ENCODE data around the gene NDUFB1.

Gene NDUFB1

DNA sequence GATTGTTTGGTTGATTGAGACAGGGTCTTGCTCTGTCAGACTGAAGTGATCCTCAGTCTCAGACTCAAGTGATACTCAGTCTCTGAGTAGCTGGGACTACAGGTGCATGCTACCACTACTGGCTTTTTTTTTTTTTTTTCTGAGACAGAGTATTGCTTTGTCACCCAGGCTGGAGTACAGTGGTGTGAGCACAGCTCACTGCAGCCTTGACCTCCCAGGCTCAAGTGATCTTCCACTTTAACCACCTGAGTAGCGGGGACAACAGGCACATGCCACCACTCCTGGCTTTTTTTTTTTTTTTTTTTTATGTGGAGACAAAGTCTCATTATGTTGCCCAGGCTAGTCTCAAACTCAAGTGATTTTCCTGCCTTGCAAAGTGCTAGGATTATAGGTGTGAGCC is 32.1 kb upstream of the NDUFB1 start:
- TF ChIP-seq, protein P1, sequence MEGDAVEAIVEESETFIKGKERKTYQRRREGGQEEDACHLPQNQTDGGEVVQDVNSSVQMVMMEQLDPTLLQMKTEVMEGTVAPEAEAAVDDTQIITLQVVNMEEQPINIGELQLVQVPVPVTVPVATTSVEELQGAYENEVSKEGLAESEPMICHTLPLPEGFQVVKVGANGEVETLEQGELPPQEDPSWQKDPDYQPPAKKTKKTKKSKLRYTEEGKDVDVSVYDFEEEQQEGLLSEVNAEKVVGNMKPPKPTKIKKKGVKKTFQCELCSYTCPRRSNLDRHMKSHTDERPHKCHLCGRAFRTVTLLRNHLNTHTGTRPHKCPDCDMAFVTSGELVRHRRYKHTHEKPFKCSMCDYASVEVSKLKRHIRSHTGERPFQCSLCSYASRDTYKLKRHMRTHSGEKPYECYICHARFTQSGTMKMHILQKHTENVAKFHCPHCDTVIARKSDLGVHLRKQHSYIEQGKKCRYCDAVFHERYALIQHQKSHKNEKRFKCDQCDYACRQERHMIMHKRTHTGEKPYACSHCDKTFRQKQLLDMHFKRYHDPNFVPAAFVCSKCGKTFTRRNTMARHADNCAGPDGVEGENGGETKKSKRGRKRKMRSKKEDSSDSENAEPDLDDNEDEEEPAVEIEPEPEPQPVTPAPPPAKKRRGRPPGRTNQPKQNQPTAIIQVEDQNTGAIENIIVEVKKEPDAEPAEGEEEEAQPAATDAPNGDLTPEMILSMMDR (IDR thresholded peaks at IDR 0.05) = no peak
- no peak overlapping the region for H3K4me3 ChIP-seq (ENCODE audit: low read depth in 1 of 2, low read length in 1 of 2)
- no peaks in the 10 kb centered on the region for H3K27me3 ChIP-seq
- peaks cover 53% of the 10 kb centered on the region for H3K36me3 ChIP-seq
- H3K27ac ChIP-seq = no peak overlapping the region
- no peaks in the 10 kb centered on the region for H3K9me3 ChIP-seq
- no peaks in the 10 kb centered on the region for H3K4me1 ChIP-seq (ENCODE audit: control insufficient read depth in 1 of 2, insufficient read depth in 1 of 2, low read depth in 1 of 2, low read length in 1 of 2)

- H3K27me3 ChIP-seq = no peaks in the 10 kb centered on the region
- H3K9me3 ChIP-seq = no peaks in the 10 kb centered on the region
- no peaks in the 10 kb centered on the region for H3K4me1 ChIP-seq (ENCODE audit: control insufficient read depth in 1 of 2, insufficient read depth in 1 of 2, low read depth in 1 of 2, low read length in 1 of 2)
- H3K4me3 ChIP-seq (ENCODE audit: low read depth in 1 of 2, low read length in 1 of 2) = no peak overlapping the region
- TF ChIP-seq, protein P1 (IDR thresholded peaks at IDR 0.05) = no peak
- H3K36me3 ChIP-seq = peaks cover 94% of the 10 kb centered on the region
- no peak overlapping the region for H3K27ac ChIP-seq
Observed at GRCh38 chr14:92144708-92145107, 23.2 kb upstream of the NDUFB1 start.

DNA sequence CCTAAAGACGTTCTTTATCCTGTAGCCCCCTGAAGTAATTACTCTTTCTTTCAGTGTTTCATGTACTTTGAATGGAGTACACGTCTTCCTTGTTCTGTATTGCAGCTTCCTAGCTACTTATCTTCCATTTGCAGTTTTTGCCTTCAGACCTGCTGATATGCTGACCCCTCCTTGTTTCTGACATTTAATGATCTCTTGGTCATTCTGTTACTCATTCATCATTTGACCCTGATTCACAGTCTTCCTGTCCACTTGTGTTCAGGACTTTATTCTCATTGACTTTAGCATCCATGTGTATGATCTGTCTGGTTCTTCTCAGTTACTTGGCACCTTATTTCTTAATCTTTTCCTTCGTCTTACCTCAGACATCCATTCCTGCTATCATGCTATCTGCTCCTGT is 22.5 kb upstream of the NDUFB1 start:
- no peaks in the 10 kb centered on the region for H3K9me3 ChIP-seq
- H3K4me1 ChIP-seq (ENCODE audit: control insufficient read depth in 1 of 2, insufficient read depth in 1 of 2, low read depth in 1 of 2, low read length in 1 of 2) = no peaks in the 10 kb centered on the region
- H3K36me3 ChIP-seq = peaks cover 94% of the 10 kb centered on the region
- TF ChIP-seq, protein P1 (IDR thresholded peaks at IDR 0.05) = no peak
- no peaks in the 10 kb centered on the region for H3K27me3 ChIP-seq
- no peak overlapping the region for H3K4me3 ChIP-seq (ENCODE audit: low read depth in 1 of 2, low read length in 1 of 2)
- no peak overlapping the region for H3K27ac ChIP-seq

DNA sequence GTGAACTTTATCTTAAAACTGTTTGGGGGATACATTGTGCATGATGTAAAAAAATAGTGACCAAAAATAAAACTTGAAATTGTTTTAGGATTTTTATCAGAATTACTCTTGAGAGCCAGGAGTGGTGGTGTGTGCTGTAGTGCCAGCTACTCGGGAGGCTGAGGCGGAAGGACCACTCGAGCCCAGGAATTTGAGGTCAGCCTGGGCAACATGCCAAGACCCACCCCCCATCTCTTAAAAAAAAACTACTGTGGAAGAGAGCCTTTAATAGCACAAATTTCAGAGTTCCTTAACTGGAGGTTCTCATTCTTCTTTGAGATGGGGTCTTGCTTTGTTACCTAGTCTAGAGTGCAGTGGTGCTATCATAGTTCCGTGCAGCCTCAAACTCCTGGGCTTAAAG is 21.8 kb upstream of the NDUFB1 start:
- TF ChIP-seq, protein P1 (IDR thresholded peaks at IDR 0.05) = no peak
- Histone ChIP-seq H3K36me3 (peaks cover 95% of the 10 kb centered on the region), H3K27ac (no peak overlapping the region)

GRCh38 chr14:92135269-92135668 is 13.8 kb upstream of the NDUFB1 start:
- Histone ChIP-seq H3K4me3 (ENCODE audit: low read depth in 1 of 2, low read length in 1 of 2) (no peak overlapping the region), H3K4me1 (ENCODE audit: control insufficient read depth in 1 of 2, insufficient read depth in 1 of 2, low read depth in 1 of 2, low read length in 1 of 2) (no peaks in the 10 kb centered on the region), H3K9me3 (no peaks in the 10 kb centered on the region), H3K36me3 (peaks cover 92% of the 10 kb centered on the region), H3K27me3 (no peaks in the 10 kb centered on the region), H3K27ac (no peak overlapping the region)
- TF ChIP-seq, protein P1 (IDR thresholded peaks at IDR 0.05) = no peak

More for the DNA sequence above, 21.8 kb upstream of the NDUFB1 start:
- H3K4me3 ChIP-seq (ENCODE audit: low read depth in 1 of 2, low read length in 1 of 2) = no peak overlapping the region
- H3K4me1 ChIP-seq (ENCODE audit: control insufficient read depth in 1 of 2, insufficient read depth in 1 of 2, low read depth in 1 of 2, low read length in 1 of 2) = no peaks in the 10 kb centered on the region
- H3K9me3 ChIP-seq = no peaks in the 10 kb centered on the region
- H3K27me3 ChIP-seq = no peaks in the 10 kb centered on the region

GRCh38 chr14:92134456-92134855 is 12.9 kb upstream of the NDUFB1 start:
- TF ChIP-seq, protein P1 (IDR thresholded peaks at IDR 0.05) = no peak
- H3K4me3 ChIP-seq (ENCODE audit: low read depth in 1 of 2, low read length in 1 of 2) = no peak overlapping the region
- H3K36me3 ChIP-seq = peaks cover 92% of the 10 kb centered on the region
- no peaks in the 10 kb centered on the region for H3K27me3 ChIP-seq
- H3K4me1 ChIP-seq (ENCODE audit: control insufficient read depth in 1 of 2, insufficient read depth in 1 of 2, low read depth in 1 of 2, low read length in 1 of 2) = no peaks in the 10 kb centered on the region
- no peaks in the 10 kb centered on the region for H3K9me3 ChIP-seq
- H3K27ac ChIP-seq = no peak overlapping the region

Measured in neutrophil (primary cell).